Trophoblast cell (in vitro differentiated cells and primary cell): Measurements from ENCODE around the gene SKI.

Source experiments
- DNase-seq, 2 donors: peaks; one replicate each; pipeline ENCODE4 v3.0.0-alpha.2; 2016
- H2AFZ ChIP-seq: 2 replicates; pipeline ENCODE4 v1.6.1; 2013; ENCODE audit warnings: low read length, moderate library complexity, mild to moderate bottlenecking; ENCODE audit not compliant: insufficient read depth, poor library complexity
- H2AK5ac ChIP-seq: 2 replicates; pipeline ENCODE4 v1.6.1; 2013; ENCODE audit warnings: mild to moderate bottlenecking, low read length
- H2BK120ac ChIP-seq: 2 replicates; pipeline ENCODE4 v1.6.1; 2013; ENCODE audit warnings: low read length, mild to moderate bottlenecking, moderate library complexity; ENCODE audit not compliant: insufficient read depth, poor library complexity
- H2BK12ac ChIP-seq: 2 replicates; pipeline ENCODE4 v1.6.1; 2013; ENCODE audit warnings: mild to moderate bottlenecking, low read length, moderate library complexity
- H2BK5ac ChIP-seq: 2 replicates; pipeline ENCODE4 v1.6.1; 2013; ENCODE audit warnings: low read length, low read depth, moderate library complexity, mild to moderate bottlenecking; ENCODE audit not compliant: poor library complexity
- H3K14ac ChIP-seq: 2 replicates; pipeline ENCODE4 v1.6.1; 2013; ENCODE audit warnings: mild to moderate bottlenecking, low read length
- H3K18ac ChIP-seq: 2 replicates; pipeline ENCODE4 v1.6.1; 2013; ENCODE audit warnings: mild to moderate bottlenecking, low read length
- H3K23ac ChIP-seq: 2 replicates; pipeline ENCODE4 v1.6.1; 2013; ENCODE audit warnings: low read length
- H3K27ac ChIP-seq: 2 replicates; pipeline ENCODE4 v1.5.1; 2013; ENCODE audit warnings: low read depth, mild to moderate bottlenecking, inconsistent platforms, low read length, moderate library complexity
- H3K27me3 ChIP-seq: 2 replicates; pipeline ENCODE4 v1.6.1; 2013; ENCODE audit warnings: inconsistent platforms, mild to moderate bottlenecking, low read length, moderate library complexity; ENCODE audit not compliant: insufficient read depth
- H3K36me3 ChIP-seq, 2 experiments: 1 replicate in 1 of 2; 2 replicates in 1 of 2; pipeline ENCODE4 v1.6.1; 2013; ENCODE audit warnings: low read length in 2 of 2, mild to moderate bottlenecking in 2 of 2, moderate library complexity in 1 of 2; ENCODE audit not compliant: insufficient read depth in 2 of 2, control insufficient read depth in 1 of 2
- H3K4ac ChIP-seq: 2 replicates; pipeline ENCODE4 v1.6.1; 2013; ENCODE audit warnings: low read depth, mild to moderate bottlenecking, low read length, moderate library complexity
- H3K4me1 ChIP-seq, 2 experiments: 1 replicate in 1 of 2; 2 replicates in 1 of 2; pipeline ENCODE4 v1.6.1; 2013; ENCODE audit warnings: low read length in 2 of 2, mild to moderate bottlenecking in 2 of 2, moderate library complexity in 1 of 2; ENCODE audit not compliant: insufficient read depth in 2 of 2, control insufficient read depth in 1 of 2
- H3K4me2 ChIP-seq: 2 replicates; pipeline ENCODE4 v1.6.1; 2013; ENCODE audit warnings: inconsistent platforms, mild to moderate bottlenecking, low read length, moderate library complexity
- H3K4me3 ChIP-seq: 2 replicates; pipeline ENCODE4 v1.5.1; 2013; ENCODE audit warnings: mild to moderate bottlenecking, low read depth, low read length, inconsistent platforms
- H3K79me1 ChIP-seq: one replicate; pipeline ENCODE4 v1.6.1; 2013; ENCODE audit warnings: low read length
- H3K79me2 ChIP-seq: 2 replicates; pipeline ENCODE4 v1.6.1; 2013; ENCODE audit warnings: low read length, mild to moderate bottlenecking; ENCODE audit not compliant: control insufficient read depth, insufficient read depth, poor library complexity
- H3K9ac ChIP-seq: 2 replicates; pipeline ENCODE4 v1.6.1; 2013; ENCODE audit warnings: mild to moderate bottlenecking, low read length
- H3K9me3 ChIP-seq: 2 replicates; pipeline ENCODE4 v1.6.1; 2013; ENCODE audit warnings: low read depth, mild to moderate bottlenecking, control low read depth, inconsistent platforms, low read length; ENCODE audit not compliant: insufficient read depth
- H4K12ac ChIP-seq: 2 replicates; pipeline ENCODE4 v1.6.1; 2013; ENCODE audit warnings: low read depth, mild to moderate bottlenecking, low read length, moderate library complexity
- H4K8ac ChIP-seq: 2 replicates; pipeline ENCODE4 v1.6.1; 2013; ENCODE audit warnings: low read depth, mild to moderate bottlenecking, low read length, moderate library complexity
- H4K91ac ChIP-seq: one replicate; pipeline ENCODE4 v1.6.1; 2013; ENCODE audit warnings: low read depth, mild to moderate bottlenecking, low read length, moderate library complexity
- WGBS: extraction: QIAGEN DNeasy Blood & Tissue Kit; methylation state at CpG from one replicate; pipeline ENCODE4 v1.1.7; 2013; ENCODE audit warnings: missing lambda C conversion rate; ENCODE audit not compliant: insufficient read length, insufficient coverage; ENCODE audit errors: extremely low coverage; 5-methylcytosine and 5-hydroxymethylcytosine counted together

SKI gene

GRCh38 chr1:2184531-2184930, 43.6 kb upstream of the SKI start:
- no peak overlapping the region for H3K14ac ChIP-seq
- no CpG with 5 or more reads among the region's 18 CpGs for WGBS

GRCh38 chr1:2184934-2185333, 43.2 kb upstream of the SKI start:
- Histone ChIP-seq H3K79me1 (peaks cover 4% of the 10 kb centered on the region), H4K91ac (no peak overlapping the region), H3K18ac (no peak overlapping the region), H3K27ac (no peak overlapping the region), H2AFZ (no peak overlapping the region), H2BK5ac (no peak overlapping the region), H3K4me2 (no peak overlapping the region), H3K23ac (no peak overlapping the region), H2AK5ac (no peak overlapping the region), H3K36me3 (peaks cover 53 to 61% of the 10 kb centered on the region in 2 experiments), H3K9me3 (peaks cover 5% of the 10 kb centered on the region), H3K4me1 (peaks cover 4 to 6% of the 10 kb centered on the region in 2 experiments), H4K12ac (no peak overlapping the region), H2BK12ac (no peak overlapping the region), H2BK120ac (no peak overlapping the region), H3K27me3 (no peaks in the 10 kb centered on the region), H4K8ac (no peak overlapping the region), H3K79me2 (peaks cover 4% of the 10 kb centered on the region), H3K9ac (no peak overlapping the region), H3K4me3 (no peak overlapping the region), H3K4ac (no peak overlapping the region), H3K14ac (no peak overlapping the region)
- DNase-seq = no peak
- WGBS = no CpG with 5 or more reads among the region's 33 CpGs

More at GRCh38 chr1:2184531-2184930, 43.6 kb upstream of the SKI start:
- H3K79me1 ChIP-seq = peaks cover under 1% of the 10 kb centered on the region
- H3K4me2 ChIP-seq = no peak overlapping the region
- H2BK12ac ChIP-seq = no peak overlapping the region
- no peak overlapping the region for H2BK5ac ChIP-seq
- no peaks in the 10 kb centered on the region for H3K79me2 ChIP-seq
- H3K9ac ChIP-seq = no peak overlapping the region
- no peaks in the 10 kb centered on the region for H3K27me3 ChIP-seq
- peaks cover 57 to 63% of the 10 kb centered on the region in 2 experiments for H3K36me3 ChIP-seq
- no peak overlapping the region for H3K4ac ChIP-seq
- H2AFZ ChIP-seq = no peak overlapping the region
- H2AK5ac ChIP-seq = no peak overlapping the region
- H3K27ac ChIP-seq = no peak overlapping the region
- no peak overlapping the region for H3K4me3 ChIP-seq
- no peak overlapping the region for H4K91ac ChIP-seq
- H3K9me3 ChIP-seq = peaks cover 6% of the 10 kb centered on the region
- H3K18ac ChIP-seq = no peak overlapping the region
- H4K12ac ChIP-seq = no peak overlapping the region
- no peak overlapping the region for H4K8ac ChIP-seq
- no peak overlapping the region for H2BK120ac ChIP-seq
- no peak for DNase-seq
- peaks cover 2 to 3% of the 10 kb centered on the region in 2 experiments for H3K4me1 ChIP-seq
- no peak overlapping the region for H3K23ac ChIP-seq

- Histone ChIP-seq H2AK5ac (no peak overlapping the region), H3K14ac (no peak overlapping the region)
- WGBS = no CpG with 5 or more reads among the region's 38 CpGs
Measured at GRCh38 chr1:2185880-2186855, 42.0 kb upstream of the SKI start.

GRCh38 chr1:2186901-2187300, 41.2 kb upstream of the SKI start:
- H2BK12ac ChIP-seq = no peak overlapping the region
- H4K12ac ChIP-seq = no peak overlapping the region
- H3K27me3 ChIP-seq = no peaks in the 10 kb centered on the region
- H3K4me1 ChIP-seq = peaks cover 12 to 16% of the 10 kb centered on the region in 2 experiments
- no peak for DNase-seq
- H2AFZ ChIP-seq = no peak overlapping the region
- H3K18ac ChIP-seq = no peak overlapping the region
- H2BK5ac ChIP-seq = no peak overlapping the region
- H3K79me1 ChIP-seq = peaks cover 8% of the 10 kb centered on the region
- WGBS = no CpG with 5 or more reads among the region's 9 CpGs
- no peak overlapping the region for H3K4me2 ChIP-seq
- H3K4me3 ChIP-seq = no peak overlapping the region
- H4K8ac ChIP-seq = no peak overlapping the region
- H3K36me3 ChIP-seq = peaks cover 40 to 45% of the 10 kb centered on the region in 2 experiments
- H2AK5ac ChIP-seq = no peak overlapping the region
- no peak overlapping the region for H2BK120ac ChIP-seq
- H3K79me2 ChIP-seq = peaks cover 5% of the 10 kb centered on the region
- H3K9ac ChIP-seq = no peak overlapping the region
- no peak overlapping the region for H4K91ac ChIP-seq
- H3K4ac ChIP-seq = no peak overlapping the region
- H3K23ac ChIP-seq = no peak overlapping the region
- H3K9me3 ChIP-seq = peaks cover 3% of the 10 kb centered on the region
- no peak overlapping the region for H3K14ac ChIP-seq
- H3K27ac ChIP-seq = no peak overlapping the region

More at GRCh38 chr1:2185880-2186855, 42.0 kb upstream of the SKI start:
- no peak overlapping the region for H3K18ac ChIP-seq
- H3K79me1 ChIP-seq = peaks cover 8% of the 10 kb centered on the region
- H4K12ac ChIP-seq = no peak overlapping the region
- H2BK5ac ChIP-seq = no peak overlapping the region
- no peak for DNase-seq
- H3K4me3 ChIP-seq = no peak overlapping the region
- H3K4me2 ChIP-seq = no peak overlapping the region
- H4K91ac ChIP-seq = no peak overlapping the region
- H3K4ac ChIP-seq = no peak overlapping the region
- H2BK120ac ChIP-seq = no peak overlapping the region
- H2AFZ ChIP-seq = no peak overlapping the region
- H3K4me1 ChIP-seq = peaks cover 12 to 14% of the 10 kb centered on the region in 2 experiments
- peaks cover 3% of the 10 kb centered on the region for H3K9me3 ChIP-seq
- H3K36me3 ChIP-seq = peaks cover 45 to 53% of the 10 kb centered on the region in 2 experiments
- H3K27me3 ChIP-seq = no peaks in the 10 kb centered on the region
- H3K79me2 ChIP-seq = peaks cover 5% of the 10 kb centered on the region
- H3K27ac ChIP-seq = no peak overlapping the region
- no peak overlapping the region for H3K23ac ChIP-seq
- H3K9ac ChIP-seq = no peak overlapping the region
- no peak overlapping the region for H2BK12ac ChIP-seq
- no peak overlapping the region for H4K8ac ChIP-seq
